Activated T-cell treated with anti-CD3 and anti-CD28 coated beads for 24 hours (primary cell): ENCODE measurements around the gene TRIM52.
"Not testable (repeated sequence)": the region's sequence is repeated elsewhere in the genome, so short reads cannot be mapped to it uniquely, and the experiment has no call there.

ENCODE experiments used
- DNase-seq: peaks from one replicate; pipeline ENCODE4 v3.0.0-alpha.2; 2020; ENCODE audit warnings: low read depth

Gene TRIM52

DNA sequence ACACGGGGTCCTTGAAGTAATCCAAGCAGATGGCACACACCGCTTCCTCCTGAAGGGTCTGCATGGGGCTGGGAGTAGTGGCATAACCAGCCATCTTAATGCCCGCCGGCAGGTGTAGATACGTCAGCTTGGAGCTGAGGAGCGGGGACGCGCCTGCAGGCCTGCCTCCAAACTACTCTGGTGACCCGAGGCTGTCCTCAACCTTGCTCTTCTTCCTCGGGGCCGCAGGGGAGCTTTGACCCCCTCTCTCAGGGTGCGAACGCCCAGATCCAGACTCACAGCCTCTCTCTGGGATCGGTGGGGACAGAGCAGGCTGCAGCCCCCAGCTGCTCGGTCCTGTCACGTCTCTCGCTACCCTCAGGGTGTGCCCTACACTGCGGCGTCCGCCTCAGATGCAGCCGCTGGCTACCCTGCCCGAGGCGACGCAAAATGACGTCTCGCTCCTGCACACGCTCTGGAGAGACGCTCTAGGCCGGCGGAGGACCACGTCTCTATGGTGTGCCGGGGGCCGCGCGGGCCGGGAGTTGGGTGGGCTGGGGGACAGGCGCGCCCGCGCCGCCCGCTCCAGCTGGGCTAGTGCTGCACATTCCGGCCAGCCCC, at the start of gene TRIM52:
Gene TRIM52 (minus strand): TSS at position 424 of the 600 bp plus-strand sequence. CDS start 330 bp downstream, at position 94.
- peak; percentile 85 for DNase-seq

DNA sequence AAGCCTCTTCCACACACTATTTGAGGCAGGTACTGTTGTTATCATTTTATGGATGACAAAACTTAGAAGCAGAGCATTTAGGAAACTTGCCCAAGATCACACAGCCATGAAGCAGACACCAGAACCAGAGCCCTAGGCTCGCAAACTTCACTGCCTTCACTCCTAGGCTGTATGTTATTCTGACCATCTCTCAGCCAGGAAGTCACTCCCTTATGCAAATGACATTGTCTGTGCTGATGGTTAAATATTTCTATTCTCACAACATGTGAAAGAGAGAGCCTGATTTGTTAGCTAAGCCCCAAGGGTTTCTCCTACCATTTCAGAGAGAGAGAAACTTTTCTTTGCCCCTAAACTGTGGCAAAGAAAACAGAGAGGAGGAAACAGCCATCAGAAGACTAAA, 26.4 kb upstream of the TRIM52 start:
- DNase-seq = not testable (repeated sequence)

DNA sequence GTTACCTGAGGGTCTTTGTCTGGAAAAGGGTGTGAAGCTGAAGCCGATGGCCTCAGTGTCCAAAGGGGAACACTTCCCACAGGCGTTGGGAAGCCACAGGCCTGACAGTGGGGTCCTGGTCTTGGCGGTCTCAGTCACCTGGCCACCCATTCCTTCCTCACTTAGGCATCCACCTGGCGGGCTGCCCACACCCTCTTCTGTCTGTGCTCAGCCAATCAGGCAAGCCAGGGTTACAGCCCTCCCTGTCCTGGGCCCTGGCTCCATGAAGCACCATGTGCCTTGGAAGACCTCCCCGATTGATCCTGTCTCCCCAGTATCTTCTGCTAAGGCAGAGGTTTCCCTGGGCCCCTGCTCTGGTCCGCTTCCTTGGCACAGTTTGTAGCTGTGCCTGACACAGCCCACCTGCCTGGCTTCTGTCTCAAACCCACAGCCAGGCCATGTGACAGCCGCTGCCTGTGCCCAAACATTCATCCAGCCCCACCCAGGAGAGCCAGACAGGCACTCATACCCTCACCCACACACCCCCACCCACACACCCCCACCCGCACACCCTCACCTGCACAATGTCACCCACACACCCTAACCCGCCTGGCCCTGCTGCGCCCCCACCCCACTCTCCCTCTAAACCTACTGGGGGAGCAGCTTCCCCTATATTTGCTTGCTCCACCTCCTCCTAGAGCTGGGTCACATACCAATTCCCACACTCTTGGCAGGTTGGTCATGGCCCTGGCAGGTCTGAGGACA, 25.2 kb upstream of the TRIM52 start:
- DNase-seq = not testable (repeated sequence)

DNA sequence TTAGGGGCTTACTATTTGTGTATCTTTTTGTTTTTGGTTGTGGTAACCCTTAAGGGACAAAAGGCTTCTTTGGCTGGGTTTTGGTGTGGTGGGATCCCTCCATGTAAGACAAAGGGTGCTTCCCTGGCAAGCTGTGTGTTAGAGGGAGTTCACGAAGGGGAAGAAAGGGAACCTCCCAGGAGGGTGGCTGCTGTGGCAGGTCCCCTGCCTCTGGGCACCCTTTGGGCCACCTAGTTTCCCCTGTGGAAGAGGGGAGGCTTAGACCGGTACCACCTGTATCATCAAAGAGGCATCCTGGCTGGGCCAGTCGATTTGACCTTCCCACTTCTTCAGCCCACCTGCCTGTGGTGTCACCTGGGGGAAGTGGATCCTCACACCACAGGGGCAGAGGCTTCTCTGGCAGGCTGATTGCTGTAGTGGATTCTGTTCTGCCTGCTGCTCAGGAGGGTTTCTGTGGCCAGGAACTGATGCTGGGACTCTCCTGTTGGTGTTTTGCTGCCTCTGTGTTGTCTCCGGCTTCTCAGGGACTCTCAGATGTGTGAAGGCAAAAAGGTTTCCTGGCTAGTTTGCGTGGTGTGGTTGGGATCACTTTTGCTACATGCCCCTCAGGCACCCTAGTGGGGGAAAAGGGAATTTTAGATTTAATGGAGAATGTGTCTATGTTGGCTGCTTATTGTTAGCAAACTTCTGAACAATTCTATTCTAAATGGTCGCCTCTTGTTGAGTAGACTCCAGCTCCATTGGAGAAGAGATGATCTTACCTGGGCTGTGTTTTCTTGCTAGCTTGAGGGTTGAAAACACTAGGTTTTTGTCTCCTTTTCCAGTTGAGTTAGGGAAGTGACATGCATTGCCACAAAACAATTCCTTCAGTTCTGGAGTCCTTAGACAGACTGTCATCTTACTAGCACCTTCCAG, 23.2 kb upstream of the TRIM52 start:
- not testable (repeated sequence) for DNase-seq

DNA sequence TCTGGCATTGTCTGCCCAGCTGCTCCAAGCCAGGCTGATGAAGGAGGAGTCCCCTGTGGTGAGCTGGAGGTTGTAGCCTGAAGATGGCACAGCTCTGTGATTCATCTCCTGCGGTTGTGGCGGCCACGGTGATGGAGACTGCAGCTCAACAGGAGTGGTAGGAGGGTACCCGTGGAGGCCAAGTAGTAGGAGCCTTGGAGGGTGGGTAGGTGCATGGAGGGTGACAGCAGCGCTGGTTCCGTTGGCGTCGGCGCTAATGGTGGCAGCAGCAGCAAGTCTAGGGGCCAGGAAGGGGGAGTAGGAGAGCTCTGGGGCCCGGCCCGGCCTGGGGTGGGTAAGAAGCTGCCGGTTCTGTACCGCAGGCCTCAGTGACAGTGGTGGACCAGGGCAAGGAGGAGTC, 22.4 kb upstream of the TRIM52 start:
- no peak for DNase-seq

DNA sequence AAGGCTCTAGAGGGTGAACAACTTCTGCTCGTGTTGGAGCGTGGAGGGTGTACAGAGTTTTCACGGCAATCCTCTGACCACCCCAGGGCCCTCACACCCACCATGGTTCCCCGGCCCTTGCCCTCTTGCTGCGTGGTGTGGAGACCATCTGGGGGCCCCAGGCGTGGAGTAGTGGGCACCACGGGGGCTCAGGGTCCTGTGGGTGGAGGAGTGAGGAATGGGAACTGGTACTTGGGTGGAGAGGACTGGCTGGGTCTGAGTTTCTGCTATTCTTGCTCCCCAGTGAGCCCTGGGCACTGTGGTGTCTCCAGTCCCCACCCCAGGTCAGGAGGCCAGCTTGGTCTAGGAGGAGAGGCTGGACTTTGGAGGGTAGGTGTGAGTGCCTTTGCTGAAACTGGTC, 21.9 kb upstream of the TRIM52 start:
- DNase-seq = no peak

DNA sequence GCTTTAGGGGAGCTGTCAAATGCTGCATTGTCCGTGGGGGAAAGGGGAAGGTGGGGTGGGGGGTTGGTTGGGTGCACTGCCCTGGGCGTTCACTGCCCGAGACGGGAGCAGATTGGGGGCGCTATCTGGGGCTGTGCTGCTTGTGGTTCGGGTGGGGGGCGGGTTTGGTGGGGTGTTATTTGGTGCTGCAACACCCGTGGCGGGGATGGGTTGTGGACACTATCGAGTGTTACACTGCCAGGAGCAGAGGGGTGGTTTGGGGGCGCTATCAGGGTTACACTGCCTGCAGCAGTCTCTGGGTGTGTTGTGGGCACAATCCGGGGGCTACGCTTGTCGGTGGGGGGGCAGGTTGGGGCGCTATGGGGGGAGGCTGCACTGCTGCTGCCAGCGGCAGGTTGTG, 21.5 kb upstream of the TRIM52 start:
- DNase-seq = not testable (repeated sequence)

DNA sequence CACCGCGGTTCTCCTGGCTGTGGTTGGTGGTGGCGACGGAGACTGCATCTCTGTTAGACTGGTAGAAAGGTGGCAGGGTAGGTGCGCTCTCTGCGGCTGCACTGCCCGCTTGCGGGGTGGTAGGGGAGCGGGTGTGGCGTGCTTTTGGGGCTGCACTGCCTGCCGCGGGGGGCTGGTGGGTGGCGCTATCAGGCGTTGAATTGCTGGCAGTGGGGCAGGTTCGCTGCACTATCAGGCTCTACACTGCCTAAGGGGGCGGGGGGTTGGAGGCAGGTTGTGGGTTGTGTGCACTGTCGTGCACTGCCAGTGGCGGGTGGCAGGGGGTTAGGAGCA, 21.0 kb upstream of the TRIM52 start:
- DNase-seq = no peak

DNA sequence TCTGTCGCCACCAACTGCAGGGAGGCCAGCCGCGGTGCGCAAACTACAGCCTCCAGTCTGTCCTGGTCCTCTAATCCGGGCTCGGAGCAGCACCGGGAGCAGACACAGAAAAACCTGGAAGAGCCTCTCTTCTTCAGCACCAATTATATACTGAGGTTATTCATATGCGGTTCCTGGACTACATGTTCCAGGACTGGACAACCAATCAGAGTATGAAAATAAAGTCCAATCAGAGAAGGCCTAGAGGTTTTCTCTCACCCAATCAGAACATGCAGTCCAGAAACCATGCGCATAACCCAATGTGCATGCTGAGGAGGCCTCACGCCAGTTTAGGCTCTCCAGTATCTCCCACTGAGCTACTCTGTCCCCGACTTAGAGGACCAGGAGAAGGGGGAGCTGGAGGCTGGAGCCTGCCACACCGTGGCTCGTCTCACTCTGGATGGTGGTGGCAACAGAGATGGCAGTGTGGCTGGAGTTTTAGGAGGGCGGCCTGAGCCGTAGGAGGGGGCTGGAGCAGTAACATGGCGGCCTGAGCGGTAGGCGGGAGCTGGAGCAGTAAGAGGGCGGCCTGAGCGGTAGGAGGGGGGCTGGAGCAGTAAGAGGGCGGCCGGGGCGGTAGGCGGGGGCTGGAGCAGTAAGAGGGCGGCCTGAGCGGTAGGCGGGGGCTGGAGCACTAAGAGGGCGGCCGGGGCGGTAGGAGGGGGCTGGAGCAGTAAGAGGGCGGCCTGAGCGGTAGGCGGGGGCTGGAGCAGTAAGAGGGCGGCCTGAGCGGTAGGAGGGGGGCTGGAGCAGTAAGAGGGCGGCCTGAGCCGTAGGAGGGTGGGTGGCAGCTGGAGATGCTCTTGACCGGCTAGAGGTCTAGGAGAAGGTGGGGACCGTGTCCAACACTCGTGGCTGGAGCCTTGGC, 20.4 kb upstream of the TRIM52 start:
- DNase-seq = no peak

DNA sequence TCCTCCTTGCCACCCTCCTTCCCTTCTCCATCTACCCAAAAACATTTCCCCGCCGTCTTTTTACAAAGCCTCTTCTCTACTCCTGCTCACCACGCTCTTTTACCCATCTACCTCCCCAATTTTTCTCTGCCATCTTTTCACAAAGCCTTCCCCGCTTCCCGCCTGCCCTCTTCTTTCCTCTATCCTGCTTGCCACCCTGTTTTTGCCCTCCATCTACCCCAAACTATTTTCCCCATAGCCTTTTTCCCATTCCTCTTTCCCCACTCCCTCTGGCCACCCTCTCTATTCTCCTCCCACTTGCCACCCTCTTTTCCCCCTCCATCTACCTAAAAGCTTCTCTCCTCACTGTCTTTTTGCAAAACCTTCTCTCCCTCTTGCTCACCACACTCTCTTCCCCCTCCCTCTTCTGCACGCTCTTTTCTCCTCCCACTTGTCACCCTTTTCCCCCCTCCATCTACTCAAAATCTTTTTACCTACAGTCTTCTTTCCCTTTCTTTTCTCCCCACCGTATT, 19.4 kb upstream of the TRIM52 start:
- DNase-seq = no peak

DNA sequence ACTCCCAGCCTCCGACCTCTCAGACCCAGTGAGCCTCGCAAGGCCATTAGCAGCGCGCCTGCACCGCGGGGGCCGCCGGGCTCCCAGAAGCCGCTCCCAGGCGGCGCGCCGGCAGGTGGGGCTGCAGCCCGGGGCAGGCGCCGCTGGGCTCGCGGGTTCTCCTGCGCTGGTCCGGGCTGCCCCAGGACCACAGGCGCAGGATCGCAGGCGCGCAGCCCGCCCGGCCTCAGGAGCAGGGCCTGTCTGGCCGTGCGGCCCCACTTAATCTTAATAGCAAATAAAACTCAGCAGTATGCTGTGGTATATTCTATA, 12.4 kb upstream of the TRIM52 start:
- DNase-seq = not testable (repeated sequence)

DNA sequence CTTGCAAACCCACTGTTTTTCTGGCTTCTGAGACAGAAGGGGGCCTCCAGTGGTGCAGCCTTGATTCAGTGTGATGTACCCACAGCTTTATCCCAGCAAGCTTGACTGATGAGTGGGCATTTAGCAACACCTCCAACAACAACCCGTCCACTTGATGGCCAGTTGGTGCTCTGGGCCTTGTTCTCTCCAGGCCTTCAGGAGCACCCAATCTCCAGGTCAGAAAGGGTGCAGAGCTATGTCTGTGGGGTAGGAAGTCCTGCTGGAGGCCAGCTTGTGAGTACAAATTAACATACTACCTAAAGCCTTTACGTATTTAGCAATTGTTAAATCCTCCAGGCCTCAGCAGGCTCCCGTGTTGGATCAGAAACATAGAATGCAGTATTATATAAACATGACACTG, 10.1 kb upstream of the TRIM52 start:
- DNase-seq = no peak

DNA sequence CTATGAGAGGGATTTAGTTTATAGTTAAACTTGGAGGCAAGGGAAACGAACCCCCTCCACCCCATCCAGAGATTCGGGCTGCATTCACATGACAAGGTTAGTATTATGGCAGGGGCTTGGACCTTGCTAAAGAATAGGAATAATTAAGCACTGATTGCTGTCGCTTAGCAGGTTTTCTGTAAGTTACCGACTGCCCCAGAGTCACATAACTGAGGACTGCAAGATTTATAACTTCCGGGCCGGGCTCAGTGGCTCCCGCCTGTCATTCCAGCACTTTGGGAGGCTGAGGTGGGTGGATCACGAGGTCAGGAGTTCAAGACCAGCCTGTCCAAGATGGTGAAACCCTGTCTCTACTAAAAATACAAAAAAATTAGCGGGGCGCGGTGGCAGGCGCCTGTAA, 7.0 kb upstream of the TRIM52 start:
- not testable (repeated sequence) for DNase-seq

DNA sequence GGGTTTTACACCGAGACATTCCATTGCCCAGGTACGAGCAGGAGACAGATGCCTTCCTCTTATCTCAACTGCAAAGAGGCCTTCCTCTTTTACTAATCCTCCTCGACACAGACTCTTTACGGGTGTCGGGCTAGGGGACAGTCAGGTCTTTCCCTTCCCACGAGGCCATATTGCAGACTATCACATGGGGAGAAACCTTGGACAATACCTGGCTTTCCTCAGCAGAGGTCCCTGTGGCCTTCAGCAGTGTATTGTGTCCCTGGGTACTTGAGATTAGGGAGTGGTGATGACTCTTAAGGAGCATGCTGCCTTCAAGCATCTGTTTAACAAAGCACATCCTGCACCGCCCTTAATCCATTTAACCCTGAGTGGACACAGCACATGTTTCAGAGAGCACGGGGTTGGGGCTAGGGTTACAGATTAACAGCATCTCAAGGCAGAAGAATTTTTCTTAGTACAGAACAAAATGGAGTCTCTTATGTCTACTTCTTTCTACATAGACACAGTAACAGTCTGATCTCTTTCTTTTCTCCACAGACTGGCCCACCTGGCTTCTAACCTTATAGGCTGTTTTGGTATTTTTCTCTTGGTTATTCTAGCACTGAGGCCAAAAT, 6.5 kb upstream of the TRIM52 start:
- DNase-seq = not testable (repeated sequence)

DNA sequence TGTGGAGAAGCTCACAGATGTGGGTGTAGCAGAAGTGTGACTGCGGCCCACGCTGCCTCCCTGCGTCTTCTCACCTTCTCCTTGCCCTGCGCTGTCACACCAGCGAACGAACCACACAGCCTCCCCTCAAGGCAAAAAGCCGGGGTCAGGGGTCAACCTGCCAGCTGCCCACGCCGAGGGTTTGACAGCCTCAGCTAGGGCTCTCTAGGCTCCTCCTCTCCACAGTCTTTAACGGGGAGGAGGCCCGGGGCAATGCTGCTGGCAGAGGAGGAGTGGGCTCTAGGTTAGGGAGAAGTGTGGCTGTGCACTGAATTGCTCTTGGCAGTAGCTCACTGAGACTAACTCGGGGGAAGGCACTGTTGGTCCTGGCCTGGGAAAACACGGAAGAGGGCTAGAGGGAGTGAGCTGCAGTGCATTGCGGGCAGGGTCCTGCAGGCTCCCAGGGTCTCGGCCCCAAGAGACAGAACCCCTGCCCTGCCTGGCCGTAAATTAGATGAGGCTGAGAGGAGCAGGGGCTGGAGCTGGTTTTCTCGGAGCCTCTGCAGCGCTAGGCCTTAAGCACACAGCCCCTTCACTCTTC, 4.2 kb upstream of the TRIM52 start:
- no peak for DNase-seq

DNA sequence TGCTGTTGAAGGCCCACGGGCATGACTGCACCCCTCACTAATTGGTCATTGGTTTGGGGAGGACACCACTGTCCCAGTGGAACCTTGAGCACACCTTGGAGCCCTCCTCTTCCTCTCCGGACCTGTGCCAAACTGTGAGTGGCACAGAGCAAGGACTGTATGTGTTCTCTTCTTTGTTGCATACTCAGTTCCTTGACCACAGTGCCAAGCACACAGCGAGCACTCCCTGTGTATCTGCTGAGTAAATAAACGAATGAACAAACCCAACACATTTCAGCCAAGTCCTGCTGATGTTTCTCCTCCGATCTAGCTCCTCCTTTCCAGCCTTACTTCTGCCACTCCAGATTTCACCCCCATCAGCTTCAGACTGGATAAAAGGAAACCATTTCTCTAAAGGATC, 2.7 kb upstream of the TRIM52 start:
- no peak for DNase-seq

DNA sequence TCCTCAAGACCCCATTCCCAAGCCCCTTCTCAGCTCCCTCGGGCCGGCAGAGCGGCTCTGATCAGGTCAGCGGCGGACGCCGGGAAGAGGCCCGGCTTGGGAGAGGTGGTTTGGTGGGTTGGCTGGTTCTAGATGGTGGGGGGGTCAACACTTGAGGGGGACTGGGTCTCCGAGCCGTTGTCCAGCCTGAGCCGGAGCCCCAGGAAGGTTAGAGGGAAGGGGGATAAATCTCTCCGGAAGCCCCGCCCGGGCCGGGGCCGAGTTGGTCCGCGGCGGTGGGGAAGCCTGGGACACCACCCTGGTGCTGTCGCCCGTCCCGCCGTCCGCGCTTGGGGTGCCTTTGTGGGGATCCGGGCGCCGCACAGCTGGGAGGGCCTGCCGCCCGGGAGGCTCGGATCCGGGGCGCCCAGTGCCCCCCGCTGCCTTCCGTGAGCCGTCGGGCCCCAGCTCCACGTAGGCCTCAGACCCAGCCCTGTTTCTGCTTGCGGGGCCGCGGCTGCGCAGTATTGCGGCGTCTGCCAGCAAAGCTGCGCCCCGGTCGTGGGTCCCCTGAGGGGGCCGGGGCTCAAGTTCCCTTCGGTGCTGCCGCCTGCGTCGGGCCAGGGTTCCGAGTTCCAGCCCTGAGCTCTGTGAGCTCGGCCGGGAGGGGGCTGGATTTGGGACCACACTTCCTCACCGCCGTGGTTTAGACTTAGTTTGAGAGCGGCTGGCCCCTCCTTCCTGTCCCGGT, 542 bp upstream of the TRIM52 start:
- peak; percentile 69 for DNase-seq

DNA sequence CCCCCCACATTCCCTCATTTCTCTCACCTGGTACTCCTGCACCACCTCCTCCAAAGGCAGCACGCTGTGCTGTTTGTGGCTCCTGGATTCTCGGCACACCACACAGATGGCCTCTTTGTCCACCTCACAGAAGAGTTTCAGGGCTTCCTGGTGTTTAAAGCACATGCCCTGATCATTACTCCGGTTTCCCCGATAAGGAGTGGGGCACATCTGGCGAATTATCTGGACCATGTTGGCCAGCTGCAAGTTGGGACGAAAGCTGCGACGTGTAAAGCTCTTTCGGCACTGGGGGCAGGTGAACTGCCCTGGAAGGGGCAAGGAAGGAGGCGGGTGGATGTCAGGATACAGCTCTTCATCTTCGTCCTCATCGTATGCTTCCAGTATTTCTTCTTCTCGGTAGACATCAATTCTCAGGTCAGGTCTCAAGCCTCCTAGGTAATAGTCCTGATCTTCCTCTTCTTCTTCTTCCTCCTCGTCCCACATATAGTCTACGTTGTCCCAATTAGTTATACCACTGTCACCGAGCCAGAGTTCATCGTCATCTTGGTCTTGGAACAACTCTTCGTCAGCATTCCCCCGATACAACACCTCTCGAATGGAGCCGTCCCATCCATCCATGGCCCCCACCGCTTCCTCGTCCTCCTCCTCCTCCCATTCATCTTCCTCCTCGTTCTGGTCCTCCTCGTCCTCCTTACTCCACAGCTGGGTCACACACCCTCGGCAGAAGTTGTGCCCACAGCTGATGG, 796 bp downstream of the TRIM52 start:
- no peak for DNase-seq

DNA sequence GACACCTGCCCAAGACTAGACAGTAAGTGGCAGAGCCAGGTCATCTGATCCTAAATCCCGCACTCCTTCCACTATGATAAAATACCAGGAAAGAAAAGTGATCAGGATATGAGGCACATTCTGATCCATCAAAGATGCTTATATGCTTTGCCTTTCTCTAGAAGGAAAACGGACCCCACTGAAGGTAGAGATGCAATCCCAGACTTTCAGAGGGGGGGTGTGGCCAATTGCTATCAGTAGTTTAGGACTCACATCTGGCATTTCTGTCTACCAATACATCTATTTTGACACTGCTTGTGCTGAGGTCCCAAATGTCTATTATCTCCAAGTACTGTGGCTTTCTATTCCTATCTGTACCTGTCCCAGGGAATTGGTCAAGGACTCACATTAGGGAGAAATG, 1.7 kb downstream of the TRIM52 start:
- DNase-seq = no peak

DNA sequence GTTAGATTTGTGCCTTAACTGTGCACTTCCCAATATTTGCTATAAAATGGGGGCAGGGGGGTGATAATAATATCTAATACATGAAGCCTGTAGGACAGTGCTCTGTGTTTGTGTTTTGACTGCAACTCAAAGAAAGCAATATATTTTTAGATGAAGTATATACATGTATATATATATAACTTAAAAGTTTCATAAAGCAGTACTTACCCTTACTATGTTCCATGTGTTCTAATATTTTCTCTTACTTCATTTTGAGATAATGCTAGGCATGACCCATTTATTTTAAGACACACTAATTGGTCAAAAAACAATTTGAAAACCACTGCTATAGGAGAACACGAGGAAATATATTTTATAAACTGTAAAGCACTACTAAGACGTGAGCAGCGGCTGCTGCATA, 2.4 kb downstream of the TRIM52 start:
- no peak for DNase-seq
